NCI-H1417 treated with DMSO at 0.1 percent for 48 hours (cell line): ENCODE measurements around the gene PACRG.
"Not testable (repeated sequence)": the region's sequence is repeated elsewhere in the genome, so short reads cannot be mapped to it uniquely, and the experiment has no call there.

ENCODE experiments used
- DNase-seq: peaks from one replicate; lab custom pipeline; 2025; lab: John Stamatoyannopoulos, UW

PACRG gene

GRCh38 chr6:162727322-162728182 is at the start of gene PACRG, which contains the start of gene PRKN:
PACRG (plus strand) TSS chr6:162727974.
PRKN (minus strand) TSS chr6:162727766.
- peak; percentile 98 for DNase-seq

GRCh38 chr6:162678896-162679295 is 48.9 kb upstream of the PACRG start:
- DNase-seq: not testable (repeated sequence)

GRCh38 chr6:162679681-162680080 is 48.1 kb upstream of the PACRG start:
- DNase-seq: no peak

DNA sequence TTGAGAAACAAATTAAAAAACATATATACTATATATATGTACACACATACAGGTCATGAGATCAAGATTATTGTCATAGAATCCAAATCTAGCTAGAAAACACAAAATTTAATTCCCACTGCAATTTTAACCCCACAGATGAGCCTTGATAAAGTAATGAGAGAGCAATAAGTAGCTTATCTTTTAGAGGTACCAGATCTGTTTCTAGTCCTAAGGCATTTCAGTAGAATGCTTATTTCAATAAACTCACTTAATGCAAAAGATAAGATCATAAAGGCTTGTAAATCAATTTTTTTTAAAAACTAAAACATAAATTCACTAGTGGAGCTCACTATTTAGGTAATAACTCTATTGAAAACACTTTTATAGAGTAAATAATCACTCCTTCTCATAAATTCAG is 47.4 kb upstream of the PACRG start:
- no peak for DNase-seq

- no peak for DNase-seq
Observed at GRCh38 chr6:162680871-162681270, 46.9 kb upstream of the PACRG start.

GRCh38 chr6:162681447-162681846 is 46.3 kb upstream of the PACRG start:
- no peak for DNase-seq

DNA sequence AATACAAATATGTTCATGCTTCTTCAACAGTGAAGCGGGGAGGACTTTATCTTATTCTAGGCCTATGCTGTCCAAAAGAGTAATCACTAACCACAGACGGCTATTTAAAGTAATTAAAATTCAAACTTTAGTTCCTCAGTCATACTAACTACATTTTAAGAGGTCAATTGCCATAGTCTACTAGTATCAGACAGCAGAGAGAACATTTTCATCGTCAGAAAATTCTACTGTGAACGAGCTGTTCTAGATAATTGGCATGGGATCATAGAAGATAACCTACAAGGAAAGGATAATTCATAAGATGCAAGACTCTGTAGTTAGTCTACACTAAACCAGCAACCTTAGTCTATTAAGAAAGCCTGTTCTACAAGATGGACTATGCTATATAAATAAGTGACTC is 44.6 kb upstream of the PACRG start:
- DNase-seq: no peak

GRCh38 chr6:162684052-162684451 is 43.7 kb upstream of the PACRG start:
- DNase-seq: no peak

DNA sequence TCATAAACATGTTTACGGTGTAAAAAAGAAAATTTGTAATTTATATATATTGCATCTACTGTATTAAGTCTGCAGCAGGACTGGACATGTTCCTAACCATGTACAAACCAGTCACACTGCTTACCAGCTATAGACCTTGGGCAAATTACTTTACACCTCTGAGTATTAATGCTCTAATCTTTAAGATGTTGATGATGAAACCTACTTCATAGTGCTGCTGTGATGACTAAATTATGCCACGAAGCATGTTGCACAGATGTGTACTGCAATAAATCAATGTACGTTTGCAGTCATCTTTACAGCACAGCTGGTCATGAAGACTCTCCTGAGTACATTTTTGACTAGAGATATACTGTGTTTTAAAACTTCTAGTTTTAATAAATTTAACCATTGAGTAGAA is 42.8 kb upstream of the PACRG start:
- no peak for DNase-seq

DNA sequence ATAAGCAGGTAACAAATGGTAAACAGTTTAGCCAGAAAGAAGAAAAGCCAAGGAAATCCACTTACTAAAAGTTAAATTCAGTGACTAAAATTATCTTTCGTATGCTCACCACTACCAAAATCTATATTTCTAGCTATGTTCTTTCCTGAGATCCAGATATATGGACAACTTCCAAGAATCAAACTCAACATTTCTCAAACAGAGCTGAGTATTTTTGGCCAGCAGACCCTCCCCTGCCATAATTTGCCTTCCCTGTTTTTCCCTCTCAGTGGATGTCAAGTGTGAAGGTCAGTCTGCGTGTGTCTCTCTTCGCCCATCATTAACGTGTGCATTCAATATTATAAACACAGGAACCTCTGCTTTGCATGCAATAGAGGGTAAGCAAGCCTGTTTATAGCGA is 42.2 kb upstream of the PACRG start:
- DNase-seq: no peak

- no peak for DNase-seq
Observed at GRCh38 chr6:162688751-162689345, 38.9 kb upstream of the PACRG start.

GRCh38 chr6:162690158-162690557 is 37.6 kb upstream of the PACRG start:
- DNase-seq: no peak

GRCh38 chr6:162697872-162698403 is 29.8 kb upstream of the PACRG start:
- DNase-seq: no peak

GRCh38 chr6:162698440-162698839 is 29.3 kb upstream of the PACRG start:
- no peak for DNase-seq

DNA sequence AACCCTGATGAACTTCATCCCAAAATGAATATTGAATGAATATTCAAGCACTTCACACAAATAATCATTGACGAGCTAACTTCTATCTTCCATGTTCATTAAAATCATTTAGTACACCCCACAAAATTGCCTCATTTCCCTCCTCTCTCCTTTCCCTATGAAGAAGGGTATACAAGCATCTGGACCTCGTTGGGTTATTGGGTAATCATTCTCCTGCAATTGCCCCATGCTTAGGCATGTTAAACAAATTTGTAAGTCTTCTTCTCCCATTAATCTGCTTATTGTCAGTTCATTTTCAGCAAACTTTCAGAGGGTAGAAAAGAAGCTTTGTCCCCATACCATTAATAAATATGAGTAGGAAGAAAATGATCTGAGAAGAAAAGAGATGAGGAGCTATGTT is 27.8 kb upstream of the PACRG start:
- DNase-seq: no peak

GRCh38 chr6:162700966-162701365 is 26.8 kb upstream of the PACRG start:
- DNase-seq: no peak

DNA sequence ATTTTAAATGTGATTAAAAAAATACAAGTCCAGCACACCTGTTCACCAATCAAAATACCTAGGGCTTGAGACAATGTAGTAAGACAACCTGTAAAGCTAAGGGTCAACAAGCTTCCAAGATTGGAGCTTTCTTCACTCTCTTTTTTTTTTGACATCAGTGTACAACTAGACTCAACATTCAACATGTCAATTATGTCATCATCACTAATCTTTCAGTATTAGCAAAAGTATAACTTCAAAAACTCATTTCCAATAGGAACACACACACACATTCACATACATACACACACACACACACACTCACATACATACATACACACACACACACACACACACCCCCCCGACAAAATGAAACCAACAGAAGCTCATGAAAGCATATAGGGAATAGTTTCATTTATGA is 26.2 kb upstream of the PACRG start:
- DNase-seq: no peak

DNA sequence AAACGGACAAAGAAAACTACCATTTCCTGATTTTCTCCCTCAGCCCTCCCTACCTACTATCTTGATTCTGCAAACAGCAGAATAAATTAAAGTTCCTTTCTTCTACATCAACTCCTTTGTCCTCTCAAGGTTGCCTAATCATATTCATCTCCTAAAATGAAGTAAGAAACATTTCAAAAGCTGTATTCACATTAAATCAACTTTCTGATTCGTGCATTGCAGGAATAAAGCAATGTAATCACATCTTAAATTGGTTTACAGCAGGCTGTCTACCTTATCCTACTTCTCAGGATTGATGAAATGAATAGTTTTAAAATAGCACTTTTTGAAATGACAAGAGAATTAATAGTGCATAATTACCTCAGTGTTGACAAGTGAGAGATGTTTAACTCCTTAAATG is 25.3 kb upstream of the PACRG start:
- peak; percentile 87 for DNase-seq

DNA sequence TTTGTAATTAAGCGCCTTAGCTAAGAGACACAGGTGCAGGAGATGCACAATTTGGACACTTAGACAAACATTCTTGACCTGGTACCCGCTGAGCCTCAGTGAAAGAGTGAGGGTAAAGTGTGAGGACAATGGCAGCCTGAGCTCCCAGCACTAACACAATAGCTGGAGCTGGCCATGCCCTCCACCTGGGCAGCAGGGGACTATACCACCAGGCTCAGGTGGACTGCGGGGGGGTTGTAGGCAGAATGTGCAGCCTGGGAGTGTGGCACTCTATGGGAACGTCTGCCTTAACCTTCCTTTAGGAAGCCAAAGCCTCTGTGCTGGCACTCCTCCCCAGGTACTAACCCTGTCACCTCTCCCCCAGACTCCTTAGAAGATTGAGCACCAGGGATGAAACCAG is 23.8 kb upstream of the PACRG start:
- DNase-seq: peak; percentile 64

DNA sequence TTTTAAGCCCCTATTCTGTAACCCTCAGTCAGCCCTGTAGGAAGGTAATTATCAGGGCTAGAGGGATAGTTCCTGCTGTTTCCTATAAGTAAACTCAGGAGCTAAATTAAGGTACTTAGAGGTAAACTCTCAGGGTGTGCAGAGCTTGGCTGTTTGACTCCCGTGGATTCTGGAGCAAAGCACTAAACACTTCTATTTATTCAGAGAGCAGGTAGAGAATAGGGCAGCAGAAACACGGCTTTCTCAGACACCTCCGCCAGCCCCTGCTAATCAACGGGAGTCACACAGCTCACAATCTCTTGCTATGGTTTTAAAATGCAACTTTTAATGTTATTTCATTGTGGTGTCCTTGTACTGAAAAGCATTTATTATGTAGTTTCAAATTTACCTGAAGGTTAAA is 22.0 kb upstream of the PACRG start:
- peak; percentile 82 for DNase-seq

DNA sequence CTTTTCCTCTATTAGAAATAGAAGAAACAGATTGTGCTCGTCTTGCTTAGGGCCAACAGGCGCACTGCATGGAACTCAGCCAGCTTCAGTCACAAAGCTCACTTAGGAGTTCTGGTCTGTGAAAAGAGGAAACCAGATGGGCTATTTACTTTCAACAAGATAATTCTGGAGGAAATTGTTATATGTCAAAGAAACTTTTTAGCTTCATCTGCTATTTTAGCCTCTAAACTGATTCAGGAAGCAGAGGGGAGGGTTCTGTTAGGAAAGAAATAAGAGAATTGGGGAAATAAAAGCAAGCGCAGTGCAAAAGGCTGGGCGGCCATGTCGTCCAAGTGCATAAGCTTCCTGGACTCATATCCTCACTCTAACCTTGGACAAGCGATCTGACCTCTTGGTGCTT is 21.5 kb upstream of the PACRG start:
- DNase-seq: no peak

- DNase-seq: no peak
Observed at GRCh38 chr6:162708971-162709370, 18.8 kb upstream of the PACRG start.

- DNase-seq: no peak
Observed at GRCh38 chr6:162709431-162709830, 18.3 kb upstream of the PACRG start.
